HG03045 (cell line): ENCODE results near the gene VMO1.

Experiments
- ATAC-seq: cut with Tn5 transposase; IDR thresholded peaks from one replicate; pipeline ENCODE4 v1.9.1; 2021; ENCODE audit warnings: mild to moderate bottlenecking, moderate library complexity; ENCODE audit not compliant: unreplicated experiment

The VMO1 gene, protein sequence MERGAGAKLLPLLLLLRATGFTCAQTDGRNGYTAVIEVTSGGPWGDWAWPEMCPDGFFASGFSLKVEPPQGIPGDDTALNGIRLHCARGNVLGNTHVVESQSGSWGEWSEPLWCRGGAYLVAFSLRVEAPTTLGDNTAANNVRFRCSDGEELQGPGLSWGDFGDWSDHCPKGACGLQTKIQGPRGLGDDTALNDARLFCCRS

DNA sequence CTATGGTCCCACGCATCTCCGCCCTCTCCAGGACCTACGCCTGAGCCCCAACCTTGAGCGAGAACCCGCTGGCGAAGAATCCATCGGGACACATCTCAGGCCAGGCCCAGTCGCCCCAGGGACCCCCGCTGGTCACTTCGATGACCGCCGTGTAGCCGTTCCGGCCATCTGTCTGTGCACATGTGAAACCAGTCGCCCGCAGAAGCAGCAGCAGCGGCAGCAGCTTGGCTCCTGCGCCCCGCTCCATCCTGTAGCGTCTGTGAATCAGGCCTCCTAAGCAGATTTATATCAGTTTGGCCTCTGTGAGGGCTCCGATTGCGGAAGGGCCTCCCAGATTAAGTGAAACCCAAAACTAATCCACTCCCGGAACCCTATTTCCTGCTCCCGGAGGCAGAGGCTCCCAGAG lies at the start of gene VMO1:
VMO1 (minus strand) TSS at position 259 of the 406 bp plus-strand sequence; CDS start at position 247, 12 bp downstream.
- no peak for ATAC-seq

DNA sequence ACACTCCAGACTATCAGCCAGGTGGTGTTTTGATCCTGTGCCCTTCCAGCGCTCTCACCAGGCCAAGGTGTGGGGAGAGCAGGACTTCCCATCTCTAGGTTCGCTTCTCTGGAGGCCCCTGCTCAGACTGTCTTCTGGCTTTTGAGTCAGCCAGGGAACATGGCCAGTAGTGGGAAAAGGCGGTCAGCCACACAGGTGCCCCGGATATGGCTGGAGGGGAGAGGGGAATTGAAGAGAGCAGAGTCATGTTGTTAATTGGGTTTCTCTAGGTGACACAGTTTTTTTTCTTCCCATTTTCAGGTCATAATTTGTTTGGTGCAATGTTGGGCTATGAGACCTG lies 48.5 kb upstream of the VMO1 start:
- no peak for ATAC-seq

DNA sequence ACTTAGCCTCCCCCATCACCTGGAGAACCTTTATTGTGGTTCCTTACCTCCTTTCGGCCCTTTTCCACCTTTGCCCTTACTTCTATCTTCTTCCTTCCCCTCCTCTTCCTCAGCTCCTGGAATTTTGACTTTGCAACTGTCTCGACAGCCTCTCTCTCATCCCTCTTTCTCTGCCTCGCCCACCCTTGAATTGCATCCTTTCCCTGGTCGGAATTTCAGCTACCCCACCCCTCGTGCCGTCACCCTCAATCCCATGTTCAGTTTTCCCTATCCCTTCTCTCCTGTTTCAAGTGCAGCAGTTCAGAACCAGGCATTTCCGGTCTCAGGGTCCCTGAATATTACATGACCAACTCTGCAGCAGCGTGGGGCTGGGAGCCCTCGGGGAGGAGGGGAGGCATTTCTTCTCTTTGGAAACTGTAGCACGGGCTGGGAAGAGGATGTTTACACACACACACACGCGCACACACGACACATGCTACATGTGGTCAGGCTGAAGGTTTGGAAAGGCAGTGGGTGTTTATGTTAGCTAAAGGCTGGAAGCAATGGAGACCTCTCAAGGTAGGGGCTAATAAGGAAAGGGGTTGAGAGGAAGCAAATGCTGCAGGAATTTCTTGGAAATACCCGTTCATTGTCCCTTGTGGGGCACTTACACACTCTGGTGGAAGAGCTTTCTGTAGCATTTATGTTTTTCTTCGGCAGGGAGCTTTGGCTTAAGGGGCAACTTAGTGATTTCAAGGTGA lies 47.9 kb upstream of the VMO1 start:
- ATAC-seq = no peak

GRCh38 chr17:4833178-4833940 lies 47.2 kb upstream of the VMO1 start, which contains the start of gene MINK1:
MINK1 (plus strand) TSS chr17:4833340; CDS start chr17:4833584, 244 bp downstream.
- peak; percentile 91 for ATAC-seq

- peak; percentile 7 for ATAC-seq
Observed at GRCh38 chr17:4832829-4833177, 46.6 kb upstream of the VMO1 start.

DNA sequence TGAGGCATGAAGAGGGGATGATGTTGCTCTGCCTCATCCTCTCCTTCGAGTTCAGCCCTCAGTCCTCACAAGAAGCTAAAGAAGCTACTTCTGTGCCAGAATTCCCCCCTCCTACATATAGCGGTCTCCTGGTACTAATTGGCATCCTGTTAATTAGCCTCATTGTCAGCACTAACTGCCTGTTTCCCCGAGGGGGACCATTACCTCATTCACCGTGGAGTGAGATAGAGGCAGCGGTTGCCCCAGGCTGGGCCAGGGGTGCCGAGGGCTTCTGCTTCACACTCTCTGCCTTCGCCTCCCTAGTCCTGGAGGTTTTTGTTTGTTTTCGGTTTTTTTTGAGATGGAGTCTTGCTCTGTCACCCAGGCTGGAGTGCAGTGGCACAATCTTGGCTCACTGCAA lies 41.2 kb upstream of the VMO1 start:
- no peak for ATAC-seq

DNA sequence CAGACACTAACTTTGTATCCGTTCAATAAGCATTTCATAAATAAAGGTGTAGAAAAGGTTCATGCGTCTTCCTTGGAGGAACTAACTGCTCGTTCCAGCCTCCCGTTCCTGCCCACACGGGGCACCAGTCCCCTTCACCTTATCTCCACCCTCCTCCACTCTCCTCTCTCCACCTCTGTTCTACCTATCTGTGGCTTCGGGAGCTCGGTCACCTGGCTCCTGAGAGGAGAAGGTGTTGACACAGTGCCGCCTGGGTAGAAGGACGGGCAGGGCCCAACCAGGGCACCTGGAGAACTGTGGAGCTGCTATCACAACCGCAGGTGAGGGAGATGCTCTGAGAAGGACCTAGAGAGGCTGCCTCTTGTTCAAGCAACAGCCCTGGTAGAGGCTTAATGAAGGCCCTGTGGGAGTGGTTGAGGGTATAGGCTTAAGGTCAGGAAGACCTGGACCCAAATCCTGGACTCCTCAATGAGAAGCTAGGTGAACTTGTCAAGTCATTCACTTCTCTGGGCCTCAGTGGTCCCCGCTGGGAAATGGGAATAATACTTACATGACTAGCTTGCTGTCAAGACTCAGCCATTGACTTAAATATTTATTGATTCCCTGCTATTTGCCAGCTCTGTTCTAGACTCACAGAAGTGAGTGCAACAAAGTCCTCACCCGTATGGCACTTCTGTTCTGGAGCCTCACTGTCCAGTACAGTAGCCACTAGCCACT lies 37.4 kb upstream of the VMO1 start:
- ATAC-seq = no peak

DNA sequence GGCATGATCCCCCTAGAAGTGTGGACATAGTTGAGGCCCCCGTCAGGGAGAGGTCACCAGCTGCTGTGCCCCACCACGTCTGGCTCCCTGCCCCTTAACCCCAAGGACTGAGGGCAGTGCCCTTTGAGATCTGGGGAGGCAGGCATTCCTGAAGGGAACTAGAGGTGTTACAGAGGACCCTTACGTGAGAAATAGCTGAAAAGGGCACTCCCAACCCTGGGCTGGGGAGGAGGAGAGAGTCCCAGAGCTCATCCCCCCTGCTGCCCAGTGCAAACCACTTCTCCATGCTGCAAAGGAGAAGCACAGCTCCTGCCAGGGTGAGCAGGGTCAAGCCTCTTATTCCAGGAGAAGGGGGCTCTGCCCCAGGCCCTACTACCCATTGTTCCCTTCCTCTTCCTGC lies 36.7 kb upstream of the VMO1 start:
- ATAC-seq = no peak

DNA sequence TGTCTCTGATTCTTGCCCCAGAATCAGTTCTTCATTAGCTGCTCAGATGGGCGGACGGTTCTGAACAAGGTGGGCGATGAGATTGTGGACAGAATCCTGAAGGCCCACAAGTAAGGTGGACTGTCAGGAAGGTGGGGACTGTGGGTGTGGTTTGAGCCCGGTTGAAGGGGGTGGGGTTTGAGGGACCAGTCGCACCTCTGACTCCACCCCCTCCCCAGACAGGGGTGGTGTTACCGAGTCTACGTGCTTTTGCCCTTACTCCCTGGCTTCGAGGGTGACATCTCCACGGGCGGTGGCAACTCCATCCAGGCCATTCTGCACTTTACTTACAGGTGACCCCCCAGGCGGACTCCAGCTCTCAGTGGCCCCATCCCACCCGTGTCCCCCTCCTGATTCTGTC lies 32.1 kb upstream of the VMO1 start:
- ATAC-seq = no peak

- ATAC-seq = no peak
Observed at GRCh38 chr17:4816826-4817225, 30.7 kb upstream of the VMO1 start.

DNA sequence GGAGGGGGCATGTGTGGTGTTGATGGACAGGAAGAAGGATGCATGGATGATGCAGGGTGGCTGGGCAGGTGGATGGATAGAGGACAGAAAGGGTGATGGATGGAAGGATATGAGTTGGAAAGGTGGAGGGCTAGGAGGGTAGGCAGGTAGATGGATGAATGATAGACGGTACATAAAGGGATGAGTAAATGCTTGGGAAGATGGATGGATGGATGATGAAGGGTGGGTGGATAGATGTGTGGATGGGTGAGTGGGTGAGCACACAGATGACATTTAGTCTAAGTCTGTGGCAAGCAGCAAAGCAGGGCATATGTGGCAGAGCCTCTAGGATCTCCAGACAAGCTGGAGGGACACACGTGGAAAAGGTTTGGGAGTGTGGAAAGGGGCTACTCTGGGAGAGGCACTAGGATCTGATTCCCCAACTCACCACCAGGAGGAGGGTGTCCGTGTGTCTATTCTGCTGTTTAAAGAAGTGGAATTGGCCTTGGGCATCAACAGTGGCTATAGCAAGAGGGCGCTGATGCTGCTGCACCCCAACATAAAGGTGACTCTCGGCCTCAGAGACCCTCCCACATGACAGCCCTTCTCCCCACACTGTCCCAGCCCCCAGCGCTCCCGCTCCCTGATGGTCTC lies 29.0 kb upstream of the VMO1 start:
- ATAC-seq = no peak

- ATAC-seq = no peak
Observed at GRCh38 chr17:4812690-4813089, 26.5 kb upstream of the VMO1 start.

GRCh38 chr17:4811471-4811870 lies 25.3 kb upstream of the VMO1 start:
- ATAC-seq = no peak

GRCh38 chr17:4810696-4811290 lies 24.6 kb upstream of the VMO1 start:
- no peak for ATAC-seq

GRCh38 chr17:4808378-4808767 lies 22.2 kb upstream of the VMO1 start:
- no peak for ATAC-seq

GRCh38 chr17:4807605-4808377 lies 21.6 kb upstream of the VMO1 start:
- no peak for ATAC-seq

DNA sequence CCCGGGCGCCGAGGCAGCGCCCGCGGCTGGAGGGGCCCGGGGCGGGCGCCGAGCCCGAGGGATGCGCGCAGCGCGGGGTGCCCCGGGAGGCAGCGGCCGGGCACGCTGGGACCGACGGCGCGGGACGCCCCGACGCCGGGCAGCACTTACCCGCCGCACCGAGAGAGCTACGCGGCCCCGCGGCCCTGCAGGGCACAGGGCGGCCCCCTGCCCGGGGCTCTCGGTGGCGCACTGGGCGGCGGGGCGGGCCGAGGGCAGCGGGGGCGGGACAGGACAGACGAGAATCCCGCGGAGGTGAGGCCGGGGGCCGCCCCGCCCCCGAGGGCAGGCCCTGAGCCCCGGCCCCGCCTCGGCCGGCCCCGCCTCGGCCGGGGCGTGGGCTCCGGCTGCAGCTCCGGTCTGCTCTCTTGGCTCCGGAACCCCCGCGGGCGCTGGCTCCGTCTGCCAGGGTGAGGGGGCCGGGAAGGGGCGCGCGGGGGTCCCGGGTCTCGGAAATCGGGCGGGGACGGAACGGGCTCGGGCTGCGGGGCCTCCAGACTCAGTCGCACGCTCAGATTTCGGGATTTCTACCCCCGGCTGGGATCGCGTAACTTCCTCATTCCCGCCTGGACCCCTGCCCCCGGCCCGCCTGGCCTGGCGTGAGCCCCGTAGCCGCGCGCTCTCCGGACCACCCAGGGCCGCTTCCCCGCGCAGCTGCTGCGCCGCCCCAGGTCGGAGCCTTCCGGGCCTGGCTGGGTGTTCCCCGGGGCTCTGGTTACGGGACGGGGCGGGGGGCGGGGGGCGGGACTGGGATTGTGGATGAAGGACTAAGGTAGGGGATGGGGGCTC lies 20.8 kb upstream of the VMO1 start, which contains the start of gene PLD2:
PLD2 (plus strand) TSS at position 376 of the 828 bp plus-strand sequence. CDS start 621 bp downstream, outside the sequence.
- ATAC-seq = peak; percentile 92

DNA sequence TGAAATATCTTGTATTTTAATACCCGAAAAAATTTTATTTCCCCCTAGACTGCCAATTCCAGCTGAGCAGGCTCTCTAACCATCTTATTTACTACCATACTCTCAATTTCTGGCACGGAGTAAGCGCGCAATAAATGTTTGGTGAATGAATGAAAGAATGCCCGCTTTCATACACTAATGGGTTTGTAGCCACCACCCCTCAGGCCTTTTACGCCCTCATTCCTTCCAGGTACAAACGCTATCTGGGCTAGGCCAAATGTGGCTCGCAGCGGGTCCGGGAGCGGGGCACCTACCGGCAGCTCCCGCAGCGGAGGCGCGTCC lies 20.3 kb upstream of the VMO1 start:
- ATAC-seq = no peak

- ATAC-seq = no peak
Observed at GRCh38 chr17:4802228-4802627, 16.1 kb upstream of the VMO1 start, which contains the start of gene C17orf114. C17orf114 (minus strand) TSS chr17:4802328.
